ENCODE results near the gene SEMA3D. TPM values are rescaled to one million over a fixed set of nuclear protein-coding genes. Genes with fewer than 3 reads are reported as not detected.

Gene SEMA3D
- total RNA-seq, 2 donors from 2014 or later, result 10.7 to 16.5 TPM

- Histone ChIP-seq H3K9me3 (no peaks in the 10 kb centered on the region), H3K27me3 (replicated peaks; ENCODE audit: insufficient read depth) (no peaks in the 10 kb centered on the region), H3K36me3 (no peaks in the 10 kb centered on the region), H3K4me3 (no peak overlapping the region), H3K4me1 (replicated peaks) (no peaks in the 10 kb centered on the region), H3K27ac (no peak overlapping the region)
- TF ChIP-seq POLR2AphosphoS5 (IDR thresholded peaks at IDR 0.05) (no peak), CTCF (IDR thresholded peaks at IDR 0.05) (no peak), POLR2A (IDR thresholded peaks at IDR 0.05) (no peak)
- 41% methylated on average over 1 of the region's 1 CpG for WGBS
- DNase-seq (ENCODE audit: low spot score), result no peak
- intact Hi-C loops (cut with DNase I), result no loop called here
Measured at GRCh38 chr7:85144771-85145170, 42.1 kb downstream of the SEMA3D start.

- H3K36me3 ChIP-seq, result no peaks in the 10 kb centered on the region
- H3K4me3 ChIP-seq, result no peak overlapping the region
- intact Hi-C loops (cut with DNase I), result no loop called here
- DNase-seq (ENCODE audit: low spot score), result no peak
- H3K4me1 ChIP-seq (replicated peaks), result no peaks in the 10 kb centered on the region
- H3K27ac ChIP-seq, result no peak overlapping the region
- H3K27me3 ChIP-seq (replicated peaks; ENCODE audit: insufficient read depth), result no peaks in the 10 kb centered on the region
- 47% methylated on average over 2 of the region's 2 CpGs for WGBS
- H3K9me3 ChIP-seq, result no peaks in the 10 kb centered on the region
- TF ChIP-seq CTCF (IDR thresholded peaks at IDR 0.05) (no peak), POLR2A (IDR thresholded peaks at IDR 0.05) (no peak), POLR2AphosphoS5 (IDR thresholded peaks at IDR 0.05) (no peak)
Measured at GRCh38 chr7:85135977-85136376, 50.9 kb downstream of the SEMA3D start.

- Histone ChIP-seq H3K27ac (no peak overlapping the region), H3K27me3 (replicated peaks; ENCODE audit: insufficient read depth) (no peaks in the 10 kb centered on the region), H3K4me1 (replicated peaks) (no peaks in the 10 kb centered on the region), H3K36me3 (no peaks in the 10 kb centered on the region), H3K9me3 (no peaks in the 10 kb centered on the region), H3K4me3 (no peak overlapping the region)
- no peak for DNase-seq (ENCODE audit: low spot score)
- TF ChIP-seq POLR2A (IDR thresholded peaks at IDR 0.05), result no peak
- TF ChIP-seq POLR2AphosphoS5 (IDR thresholded peaks at IDR 0.05), result no peak
- no peak for TF ChIP-seq CTCF (IDR thresholded peaks at IDR 0.05)
- WGBS, result 94% methylated on average over 1 of the region's 1 CpG
- intact Hi-C loops (cut with DNase I), result no loop called here
Measured at GRCh38 chr7:85133560-85133959, 53.3 kb downstream of the SEMA3D start.

DNA sequence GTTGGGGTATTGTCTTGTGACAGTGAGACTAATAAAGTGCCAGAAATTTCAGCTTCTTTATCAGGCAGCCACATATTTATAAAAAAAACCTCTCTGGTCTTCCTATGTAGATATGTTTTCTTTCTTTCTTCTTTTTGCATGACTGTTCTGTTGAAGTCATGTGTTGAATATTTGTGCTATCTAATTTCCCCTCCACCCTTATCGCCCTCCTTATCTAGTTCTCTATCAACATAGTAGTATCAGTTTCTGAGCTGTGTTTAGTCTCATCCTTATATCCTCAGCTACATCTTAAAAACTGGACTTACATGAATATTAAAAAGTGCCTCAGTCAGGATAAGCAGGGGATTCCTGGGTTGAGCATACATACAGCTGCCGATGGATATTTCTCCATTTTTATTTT is 53.9 kb downstream of the SEMA3D start:
- H3K9me3 ChIP-seq, result no peaks in the 10 kb centered on the region
- no peaks in the 10 kb centered on the region for H3K4me1 ChIP-seq (replicated peaks)
- no peaks in the 10 kb centered on the region for H3K36me3 ChIP-seq
- H3K27ac ChIP-seq, result no peak overlapping the region
- no peaks in the 10 kb centered on the region for H3K27me3 ChIP-seq (replicated peaks; ENCODE audit: insufficient read depth)
- intact Hi-C loops (cut with DNase I), result no loop called here
- no peak for DNase-seq (ENCODE audit: low spot score)
- TF ChIP-seq POLR2A (IDR thresholded peaks at IDR 0.05), result no peak
- no peak for TF ChIP-seq CTCF (IDR thresholded peaks at IDR 0.05)
- no peak for TF ChIP-seq POLR2AphosphoS5 (IDR thresholded peaks at IDR 0.05)
- 90% methylated on average over 2 of the region's 2 CpGs for whole genome bisulfite sequencing
- no peak overlapping the region for H3K4me3 ChIP-seq

GRCh38 chr7:85130702-85131101 is 56.2 kb downstream of the SEMA3D start:
- Histone ChIP-seq H3K4me1 (replicated peaks) (no peaks in the 10 kb centered on the region), H3K9me3 (no peaks in the 10 kb centered on the region), H3K36me3 (no peaks in the 10 kb centered on the region), H3K27me3 (replicated peaks; ENCODE audit: insufficient read depth) (no peaks in the 10 kb centered on the region), H3K27ac (no peak overlapping the region), H3K4me3 (no peak overlapping the region)
- no peak for DNase-seq (ENCODE audit: low spot score)
- intact Hi-C loops (cut with DNase I), result no loop called here
- 84% methylated on average over 4 of the region's 4 CpGs for WGBS
- TF ChIP-seq CTCF (IDR thresholded peaks at IDR 0.05) (no peak), POLR2AphosphoS5 (IDR thresholded peaks at IDR 0.05) (no peak), POLR2A (IDR thresholded peaks at IDR 0.05) (no peak)

Measured in prostate gland (tissue), 2 donors.